NCI-H69 (cell line): Measurements from ENCODE around the gene FAM118A.
"Not testable (repeated sequence)": the region's sequence is repeated elsewhere in the genome, so short reads cannot be mapped to it uniquely, and the experiment has no call there.

Source experiments
- DNase-seq: peaks from one replicate; lab custom pipeline; 2025; lab: John Stamatoyannopoulos, UW

Gene FAM118A

DNA sequence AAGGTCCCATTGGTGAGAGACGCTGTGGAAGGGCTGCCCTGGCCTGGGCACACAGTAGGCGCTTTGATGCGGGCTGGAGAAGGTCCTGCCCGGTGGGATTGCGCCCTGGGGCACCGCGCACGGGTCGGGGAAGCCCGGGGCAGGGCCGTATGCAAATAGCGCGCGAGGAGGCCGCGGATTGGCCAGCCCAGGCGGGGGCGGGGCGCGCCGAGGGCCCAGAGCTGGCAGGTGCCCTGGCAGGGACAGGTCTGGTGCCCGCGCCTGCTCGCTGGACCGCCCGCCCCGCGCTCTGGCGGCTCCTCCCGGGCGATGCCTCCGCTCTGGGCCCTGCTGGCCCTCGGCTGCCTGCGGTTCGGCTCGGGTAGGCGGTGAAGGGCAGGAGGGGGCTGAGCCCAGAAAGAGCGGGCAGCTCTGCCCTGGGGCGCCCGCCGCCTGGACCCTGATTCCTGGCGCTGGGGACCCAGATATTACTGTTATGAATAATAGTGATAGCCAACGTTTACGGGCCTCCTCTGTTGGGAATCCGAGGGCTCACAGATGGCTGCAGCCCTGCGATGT lies 24.9 kb upstream of the FAM118A start, which contains the start of gene UPK3A:
Gene UPK3A (plus strand): TSS at position 245 of the 558 bp plus-strand sequence. CDS start 65 bp downstream, at position 310.
- DNase-seq, result peak; percentile 78

DNA sequence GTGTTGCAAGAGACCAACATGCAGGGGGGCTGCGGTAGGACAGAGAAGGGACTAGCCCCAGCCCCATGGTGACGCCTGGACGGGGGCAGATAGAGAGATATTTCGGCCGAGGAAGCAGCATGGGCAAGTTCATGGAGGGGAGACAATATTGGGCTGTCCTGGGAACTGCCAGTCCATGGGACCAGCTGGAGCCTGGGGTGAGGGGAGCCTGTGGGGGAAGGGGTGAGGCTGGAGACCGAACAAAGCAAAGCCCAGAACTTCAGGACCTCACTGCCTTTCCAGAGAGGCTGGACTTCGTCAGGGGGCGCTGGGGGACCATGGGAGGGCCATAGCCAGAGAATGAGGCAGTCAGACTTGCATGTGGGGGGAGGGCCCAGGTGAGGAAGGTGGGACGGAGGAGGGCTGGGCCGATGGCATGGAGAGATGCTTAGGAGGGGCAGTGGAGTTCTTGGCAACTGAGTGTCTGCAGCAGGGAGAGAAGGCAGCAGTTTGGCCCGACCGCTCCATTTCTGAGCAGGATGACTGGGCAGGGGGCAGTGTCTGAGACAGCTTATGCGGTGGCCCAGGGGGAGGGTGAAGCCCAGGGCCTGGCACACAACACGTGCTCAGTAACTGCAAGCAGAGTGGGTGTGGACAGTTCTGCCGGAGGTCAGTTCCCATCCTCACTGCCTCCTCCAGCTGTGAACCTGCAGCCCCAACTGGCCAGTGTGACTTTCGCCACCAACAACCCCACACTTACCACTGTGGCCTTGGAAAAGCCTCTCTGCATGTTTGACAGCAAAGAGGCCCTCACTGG lies 24.3 kb upstream of the FAM118A start:
- DNase-seq, result no peak

DNA sequence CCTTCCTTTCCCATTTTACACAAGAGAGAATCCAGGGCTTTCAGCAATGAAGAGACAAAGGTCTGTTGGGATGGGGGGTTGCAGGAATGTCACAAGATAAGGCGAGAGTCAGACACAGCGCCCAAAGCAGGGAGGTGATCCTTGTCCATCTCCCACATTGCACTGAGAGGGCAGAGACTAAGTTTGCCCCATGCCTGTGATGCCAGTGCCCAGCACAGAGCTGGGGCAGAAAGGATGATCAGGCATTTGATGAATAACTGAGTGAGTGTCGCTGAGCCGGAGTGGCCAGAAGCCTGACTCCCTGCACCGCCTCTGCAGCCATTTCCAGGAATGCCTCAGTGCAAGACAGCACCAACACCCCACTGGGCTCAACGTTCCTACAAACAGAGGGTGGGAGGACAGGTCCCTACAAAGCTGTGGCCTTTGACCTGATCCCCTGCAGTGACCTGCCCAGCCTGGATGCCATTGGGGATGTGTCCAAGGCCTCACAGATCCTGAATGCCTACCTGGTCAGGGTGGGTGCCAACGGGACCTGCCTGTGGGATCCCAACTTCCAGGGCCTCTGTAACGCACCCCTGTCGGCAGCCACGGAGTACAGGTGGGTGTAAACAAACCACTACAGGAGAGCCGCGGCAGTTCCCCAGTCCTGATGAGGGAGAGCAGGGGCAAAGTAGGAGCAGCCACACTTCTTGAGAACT lies 22.7 kb upstream of the FAM118A start:
- DNase-seq, result no peak

DNA sequence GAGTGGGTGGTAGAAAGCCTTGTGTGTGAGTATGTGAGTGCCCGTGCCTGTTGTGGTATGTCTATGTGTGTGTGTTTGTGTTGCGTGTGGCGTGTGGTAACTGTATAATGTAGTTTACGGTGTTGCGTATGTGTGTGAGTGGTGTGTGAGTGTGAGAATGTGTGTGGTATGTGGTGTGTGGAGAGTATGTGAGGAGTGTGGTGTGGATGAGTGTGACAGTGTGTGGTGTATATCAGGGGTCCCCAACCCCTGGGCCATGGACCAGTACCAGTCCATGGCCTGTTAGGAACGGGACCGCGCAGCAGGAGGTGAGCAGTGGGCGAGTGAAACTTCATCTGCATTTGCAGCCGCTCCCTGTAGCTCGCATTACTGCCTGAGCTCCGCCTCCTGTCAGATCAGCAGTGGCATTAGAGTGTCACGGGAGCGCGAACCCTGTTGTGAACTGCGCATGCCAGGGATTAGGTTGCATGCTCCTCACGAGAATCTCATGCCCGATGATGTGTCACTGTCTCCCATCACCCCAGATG lies 19.3 kb upstream of the FAM118A start:
- DNase-seq, result peak; percentile 66

DNA sequence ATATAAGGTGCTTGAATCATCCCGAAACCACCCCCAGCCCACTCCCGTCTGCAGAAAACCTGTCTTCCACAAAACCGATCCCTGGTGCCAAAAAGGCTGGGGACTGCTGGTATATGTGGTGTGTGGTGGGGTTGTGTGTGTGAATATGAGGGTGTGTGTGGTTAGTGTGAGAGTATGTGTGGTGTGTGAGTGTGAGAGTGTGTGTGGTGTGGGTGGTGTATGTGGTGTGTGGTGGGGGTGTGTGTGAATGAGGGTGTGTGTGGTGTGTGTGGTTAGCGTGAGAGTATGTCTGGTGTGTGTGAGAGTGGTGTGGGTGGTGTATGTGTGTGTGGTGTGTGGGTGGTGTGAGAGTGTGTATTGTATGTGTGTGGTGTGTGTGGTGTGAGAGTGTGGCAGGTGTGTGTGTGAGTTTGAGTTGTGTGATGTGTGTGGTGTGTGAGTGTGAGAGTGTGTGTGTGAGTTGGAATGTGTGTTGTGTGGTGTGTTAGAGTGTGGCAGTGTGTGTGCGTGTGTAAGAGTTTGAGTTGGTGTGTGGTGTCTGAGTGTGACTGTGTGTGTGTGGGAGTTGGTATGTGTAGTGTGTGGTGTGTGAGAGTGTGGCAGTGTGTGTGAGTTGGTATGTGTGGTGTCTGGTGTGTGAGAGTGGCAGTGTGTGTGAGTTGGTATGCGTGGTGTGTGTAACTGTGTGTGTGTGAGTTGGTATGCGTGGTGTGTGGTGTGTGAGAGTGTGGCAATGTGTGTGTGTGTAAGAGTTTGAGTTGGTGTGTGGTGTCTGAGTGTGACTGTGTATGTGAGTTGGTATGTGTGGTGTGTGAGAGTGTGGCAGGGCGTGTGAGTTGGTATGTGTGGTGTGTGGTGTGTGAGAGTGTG lies 18.4 kb upstream of the FAM118A start:
- DNase-seq, result no peak

DNA sequence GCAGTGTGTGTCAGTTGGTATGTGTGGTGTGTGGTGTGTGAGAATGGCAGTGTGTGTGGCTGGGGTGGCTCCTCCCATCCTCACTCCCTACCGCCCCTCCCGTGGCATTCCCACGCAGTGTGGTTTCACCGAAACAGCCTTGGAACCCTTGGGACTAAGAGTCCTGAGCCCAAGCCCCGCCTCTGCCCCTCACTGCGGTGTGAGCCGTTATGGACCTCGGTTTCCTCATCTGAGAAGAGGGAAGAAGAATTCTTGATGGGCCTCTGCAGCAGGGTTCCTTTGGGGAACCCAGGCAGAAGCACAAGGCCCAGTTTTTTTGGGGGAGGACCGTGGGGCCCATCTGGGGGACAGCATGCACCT lies 17.8 kb upstream of the FAM118A start:
- no peak for DNase-seq

DNA sequence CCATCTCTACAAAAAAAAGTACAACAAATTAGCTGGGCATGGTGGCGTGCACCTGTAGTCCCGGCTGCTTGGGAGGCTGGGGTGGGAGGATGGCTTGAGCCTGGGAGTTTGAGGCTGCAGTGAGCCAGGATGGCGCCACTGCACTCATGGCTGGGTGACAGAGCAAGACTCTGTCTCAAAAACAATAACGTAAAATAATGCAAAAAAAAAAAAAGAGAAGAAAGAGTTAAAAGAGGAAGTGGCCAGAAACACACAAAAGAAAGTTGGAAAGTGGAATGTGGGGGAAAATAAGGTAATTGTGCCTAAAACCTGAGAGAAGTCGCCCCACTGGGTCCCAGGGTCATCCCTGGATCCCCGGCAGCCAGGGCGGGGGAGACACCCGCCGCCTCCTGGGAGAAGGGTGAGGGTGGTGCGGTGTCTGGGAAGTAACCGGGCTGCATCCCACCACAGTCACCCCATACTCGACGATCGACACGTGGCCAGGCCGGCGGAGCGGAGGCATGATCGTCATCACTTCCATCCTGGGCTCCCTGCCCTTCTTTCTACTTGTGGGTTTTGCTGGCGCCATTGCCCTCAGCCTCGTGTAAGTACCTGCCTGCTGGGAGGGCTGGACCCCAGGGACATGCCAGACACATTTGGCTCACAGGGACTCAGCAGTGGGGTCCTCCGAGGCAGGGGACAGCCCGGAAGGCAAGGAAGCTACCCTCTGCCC lies 16.8 kb upstream of the FAM118A start:
- no peak for DNase-seq

DNA sequence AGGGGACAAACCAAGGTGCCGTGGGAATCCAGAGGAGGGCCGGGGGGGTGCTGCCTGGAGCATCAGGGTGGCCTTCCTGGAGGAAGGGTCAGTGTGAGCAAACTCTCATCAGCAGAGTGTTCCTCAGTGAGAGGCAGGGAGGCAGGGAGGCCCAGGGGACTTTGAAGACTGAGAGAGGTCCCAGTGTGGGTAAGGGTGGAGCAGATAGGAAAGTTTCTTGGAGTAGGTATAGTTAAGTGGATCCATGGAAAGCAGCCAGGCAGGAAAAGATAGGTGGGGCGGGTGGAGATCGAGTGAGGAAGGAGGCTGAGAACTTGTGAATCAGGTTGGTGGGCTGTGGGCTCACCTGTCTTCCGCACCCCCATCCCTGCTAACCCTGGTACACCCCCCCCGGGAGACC lies 15.7 kb upstream of the FAM118A start:
- DNase-seq, result no peak

DNA sequence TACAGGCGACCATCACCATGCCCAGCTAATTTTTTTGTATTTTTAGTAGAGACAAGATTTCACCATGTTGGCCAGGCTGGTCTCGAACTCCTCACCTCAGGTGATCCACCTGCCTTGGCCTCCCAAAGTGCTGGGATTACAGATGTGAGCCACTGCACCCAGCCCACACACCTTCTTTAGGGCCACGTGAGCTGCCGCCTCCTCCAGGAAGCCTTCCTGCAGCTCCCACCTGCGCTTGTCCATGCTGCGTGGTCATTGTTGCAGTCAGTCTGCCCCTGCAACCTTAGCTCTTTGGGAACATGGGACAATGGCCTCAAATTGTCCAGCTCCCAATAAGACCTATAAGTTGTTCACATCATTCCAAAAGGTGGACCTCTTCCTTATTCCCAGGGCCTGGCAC lies 14.7 kb upstream of the FAM118A start:
- not testable (repeated sequence) for DNase-seq

DNA sequence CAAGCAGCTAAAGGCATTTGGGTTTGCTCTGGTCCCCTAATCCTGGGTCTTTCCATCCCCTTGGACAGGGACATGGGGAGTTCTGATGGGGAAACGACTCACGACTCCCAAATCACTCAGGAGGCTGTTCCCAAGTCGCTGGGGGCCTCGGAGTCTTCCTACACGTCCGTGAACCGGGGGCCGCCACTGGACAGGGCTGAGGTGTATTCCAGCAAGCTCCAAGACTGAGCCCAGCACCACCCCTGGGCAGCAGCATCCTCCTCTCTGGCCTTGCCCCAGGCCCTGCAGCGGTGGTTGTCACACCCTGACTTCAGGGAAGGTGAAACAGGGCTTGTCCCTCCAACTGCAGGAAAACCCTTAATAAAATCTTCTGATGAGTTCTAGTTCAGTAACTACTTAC lies 14.2 kb upstream of the FAM118A start:
- DNase-seq, result no peak

DNA sequence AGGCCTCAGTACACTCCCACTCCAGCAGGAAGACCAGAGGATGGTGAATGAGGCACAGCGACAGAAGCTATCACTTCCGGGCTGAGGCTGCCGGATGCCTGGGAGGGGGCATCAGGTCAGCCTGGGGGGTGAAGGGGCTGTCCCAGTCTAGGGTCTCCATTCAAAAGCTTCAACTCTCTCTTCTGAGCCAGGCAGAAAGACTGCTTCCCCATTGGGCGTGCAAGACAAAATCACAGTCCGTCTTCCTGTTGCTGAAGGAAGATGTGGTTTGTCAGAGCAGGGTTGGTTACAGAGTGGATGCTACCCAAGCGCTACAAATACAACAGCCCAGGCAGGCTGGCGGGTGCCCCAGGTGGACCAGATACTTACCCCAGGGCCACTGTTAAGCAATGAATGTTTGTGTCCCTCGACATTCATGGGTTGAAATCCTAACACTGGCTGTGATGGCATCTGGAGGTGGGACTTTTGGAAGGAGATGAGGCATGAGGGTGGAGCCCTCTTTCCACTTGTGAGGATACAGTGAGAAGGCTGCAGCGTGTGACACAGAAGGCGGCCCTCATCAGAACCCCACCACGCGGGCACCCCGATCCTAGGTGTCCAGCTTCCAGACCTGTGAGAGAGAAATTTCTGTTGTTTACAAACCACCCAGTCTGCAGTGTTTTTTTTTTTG lies 13.0 kb upstream of the FAM118A start:
- no peak for DNase-seq

DNA sequence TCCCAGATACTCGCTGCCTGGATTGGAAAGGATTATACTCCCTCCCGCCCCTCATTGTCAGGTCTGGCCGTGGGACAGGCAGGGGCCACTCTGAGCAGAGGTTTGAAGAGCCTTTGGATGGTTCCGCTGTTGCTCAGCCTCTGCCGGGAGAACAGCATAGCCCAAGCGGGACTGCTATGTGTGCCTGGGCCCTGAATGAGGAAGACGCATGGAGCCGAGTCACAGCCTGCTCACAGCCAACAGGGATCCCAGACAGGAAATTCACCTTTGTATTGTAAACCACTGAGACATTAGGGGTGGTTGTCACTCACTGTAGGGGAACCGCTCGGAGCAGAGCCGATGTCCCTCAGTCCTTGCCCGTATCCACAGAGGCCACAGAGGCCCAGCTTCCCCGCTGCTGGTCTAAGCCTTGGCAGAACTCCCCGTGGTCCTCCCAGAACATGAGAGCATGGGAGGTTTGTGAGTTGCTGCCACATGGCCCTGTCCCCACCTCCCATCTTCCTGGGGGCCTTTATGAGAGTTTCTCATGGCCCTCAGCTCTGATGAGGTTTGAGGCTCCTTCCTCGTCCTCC lies 10.7 kb upstream of the FAM118A start:
- no peak for DNase-seq

DNA sequence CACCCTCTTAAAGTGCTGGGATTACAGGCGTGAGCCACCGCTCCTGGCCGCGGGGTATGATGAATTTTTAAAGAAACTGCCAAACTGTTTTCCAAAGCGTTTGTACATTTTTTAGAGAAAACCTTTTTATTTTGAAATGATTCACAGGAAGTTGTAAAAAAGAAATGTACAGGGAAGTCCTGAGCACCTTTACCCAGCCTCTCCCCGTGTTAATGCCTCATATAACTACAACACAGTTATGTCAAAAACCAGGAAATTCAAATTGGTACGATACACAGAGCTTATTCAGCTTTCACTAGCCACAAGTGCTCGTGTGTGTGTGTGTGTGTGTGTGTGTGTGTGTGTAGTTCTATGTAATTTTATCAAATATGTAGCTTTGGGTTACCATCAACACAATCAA lies 7.0 kb upstream of the FAM118A start:
- DNase-seq, result no peak

DNA sequence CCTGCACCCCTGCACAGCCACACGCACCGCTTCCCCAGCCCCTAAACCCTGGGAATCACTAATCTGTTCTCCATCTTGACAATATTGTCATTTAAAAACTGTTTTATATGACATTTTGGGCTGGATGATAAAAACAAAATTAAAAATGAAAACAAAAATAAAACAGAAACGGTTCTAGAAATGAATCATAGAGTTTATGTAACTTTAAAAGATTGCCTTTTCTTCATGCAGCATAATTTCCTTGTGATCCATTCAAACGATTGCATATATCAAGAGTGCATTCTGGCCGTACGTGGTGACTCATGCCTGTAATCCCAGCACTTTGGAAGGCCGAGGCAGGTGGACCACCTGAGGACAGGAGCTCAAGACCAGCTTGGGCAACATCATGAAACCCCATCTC lies 6.6 kb upstream of the FAM118A start:
- DNase-seq, result no peak

DNA sequence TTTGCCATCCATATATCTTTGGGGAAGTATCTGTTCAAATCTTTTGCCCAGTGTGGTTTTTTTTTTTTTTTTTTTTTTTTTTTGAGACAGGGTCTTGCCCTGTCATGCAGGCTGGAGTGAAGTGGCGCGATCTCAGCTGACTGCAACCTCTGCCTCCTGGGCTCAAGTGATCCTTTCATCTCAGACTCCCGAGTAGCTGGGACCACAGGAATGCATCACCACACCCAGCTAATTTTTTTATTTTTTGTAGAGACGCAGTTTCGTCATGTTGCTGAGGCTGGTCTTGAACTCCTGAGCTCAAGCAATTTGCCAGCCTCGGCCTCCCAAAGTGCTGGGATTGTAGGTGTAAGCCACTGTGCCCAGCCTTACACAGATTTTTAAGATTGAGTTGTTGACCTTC lies 4.8 kb upstream of the FAM118A start:
- DNase-seq, result no peak

DNA sequence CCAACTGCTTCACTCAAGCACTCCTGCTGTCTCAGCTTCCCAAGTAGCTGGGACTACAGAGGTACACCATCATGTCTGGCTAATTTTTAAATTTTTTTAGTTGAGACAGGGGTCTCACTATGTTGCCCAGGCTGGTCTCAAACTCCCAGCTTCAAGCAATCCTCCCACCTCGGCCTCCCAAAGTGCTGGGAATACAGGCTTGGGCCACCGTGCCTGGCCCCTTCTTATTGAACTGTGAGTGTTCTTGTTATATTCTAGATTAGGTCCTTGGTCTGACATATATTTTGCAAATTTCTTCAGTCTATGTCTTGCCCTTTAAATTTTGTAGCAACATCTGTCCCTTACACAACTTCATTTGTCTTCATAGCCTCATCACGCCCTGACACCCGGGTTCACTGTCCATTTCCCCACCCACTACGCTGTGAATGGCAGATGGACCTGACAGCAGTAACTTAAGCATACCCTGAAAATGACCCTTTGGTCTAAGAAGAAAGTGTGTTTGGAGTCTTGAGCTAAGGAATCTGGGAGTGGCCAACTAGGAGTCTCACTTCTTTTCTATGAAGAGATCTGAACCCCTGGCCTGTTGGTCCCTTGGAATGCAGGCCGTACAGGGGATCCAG lies 4.2 kb upstream of the FAM118A start:
- no peak for DNase-seq

DNA sequence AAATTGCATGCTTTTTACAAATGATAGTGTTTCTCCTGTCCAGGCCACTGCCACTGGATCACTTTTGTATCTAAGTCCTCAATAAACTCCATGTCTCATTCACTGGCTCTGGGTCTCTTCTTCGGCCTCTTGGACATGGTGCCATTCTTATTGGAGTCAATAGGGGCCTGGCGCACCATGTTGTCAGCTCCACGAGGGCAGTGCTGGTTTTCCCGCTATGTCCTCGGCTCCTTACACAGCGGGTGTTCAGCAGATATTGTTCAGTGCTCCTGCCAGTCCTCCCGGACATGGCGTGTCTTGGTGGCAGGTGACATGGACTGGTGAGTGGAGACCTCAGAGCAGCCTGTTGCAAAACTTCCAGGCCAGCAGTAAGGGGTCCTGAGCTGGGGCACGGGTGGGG lies 3.6 kb upstream of the FAM118A start:
- DNase-seq, result no peak

DNA sequence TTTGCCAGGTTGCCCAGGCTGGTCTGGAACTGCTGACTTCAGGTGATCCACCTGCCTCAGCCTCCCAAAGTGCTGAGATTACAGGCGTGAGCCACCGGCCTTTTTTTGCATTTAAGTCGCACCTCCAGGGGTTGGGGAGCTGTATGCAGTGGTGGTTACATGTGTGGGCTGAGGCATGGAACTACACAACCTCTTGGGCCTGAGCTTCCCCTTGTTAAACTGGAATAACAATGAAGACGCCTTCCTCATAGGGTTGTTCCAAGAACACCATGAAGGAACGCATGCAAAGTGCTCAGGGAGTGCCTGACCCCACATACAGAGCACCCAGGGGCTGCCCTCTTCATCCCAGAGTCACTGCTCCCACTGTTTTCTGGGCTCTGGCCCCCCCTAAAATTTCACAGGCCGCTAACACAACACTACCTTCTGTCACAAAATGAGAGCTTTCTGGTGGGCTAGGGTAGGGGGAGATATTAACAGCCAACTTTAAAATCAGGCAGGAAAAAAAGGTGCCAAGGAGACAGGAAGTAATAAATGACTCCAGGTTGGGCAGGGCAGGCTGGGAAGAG lies 1.3 kb upstream of the FAM118A start:
- no peak for DNase-seq

DNA sequence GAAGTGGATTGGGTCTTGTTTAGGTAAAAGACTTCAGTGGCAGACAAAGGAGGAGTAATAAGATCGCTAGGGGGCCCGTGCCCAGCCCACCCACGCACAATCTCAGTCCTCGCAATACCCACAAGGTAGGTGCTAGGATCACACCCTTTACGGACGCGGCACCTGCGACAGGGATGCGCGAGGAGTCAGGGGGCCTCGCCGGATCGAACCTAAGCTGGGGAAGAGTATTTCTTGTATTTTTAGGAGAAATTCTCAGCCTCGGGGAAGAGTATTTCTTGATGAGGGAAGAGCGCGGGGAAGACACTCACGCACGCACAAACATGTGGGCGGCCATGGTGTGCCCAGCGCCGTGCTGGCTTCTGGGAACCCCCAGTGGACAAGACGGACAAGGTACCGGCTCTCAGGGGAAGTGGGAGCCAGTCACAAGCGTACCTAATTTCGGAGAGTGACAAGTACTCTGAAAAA lies 745 bp upstream of the FAM118A start:
- peak; percentile 30 for DNase-seq
